ENCODE measurements around the gene IFNA6.

Gene IFNA6

GRCh38 chr9:21395778-21396717 is 45.4 kb upstream of the IFNA6 start (continued):
- TF ChIP-seq, protein P1, sequence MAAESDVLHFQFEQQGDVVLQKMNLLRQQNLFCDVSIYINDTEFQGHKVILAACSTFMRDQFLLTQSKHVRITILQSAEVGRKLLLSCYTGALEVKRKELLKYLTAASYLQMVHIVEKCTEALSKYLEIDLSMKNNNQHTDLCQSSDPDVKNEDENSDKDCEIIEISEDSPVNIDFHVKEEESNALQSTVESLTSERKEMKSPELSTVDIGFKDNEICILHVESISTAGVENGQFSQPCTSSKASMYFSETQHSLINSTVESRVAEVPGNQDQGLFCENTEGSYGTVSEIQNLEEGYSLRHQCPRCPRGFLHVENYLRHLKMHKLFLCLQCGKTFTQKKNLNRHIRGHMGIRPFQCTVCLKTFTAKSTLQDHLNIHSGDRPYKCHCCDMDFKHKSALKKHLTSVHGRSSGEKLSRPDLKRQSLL (tag by site-specific recombination; IDR thresholded peaks at IDR 0.05), result no peak
- TF ChIP-seq ZNF776 (tag by site-specific recombination; IDR thresholded peaks at IDR 0.05; ENCODE audit: borderline replicate concordance) (no peak), ZNF112 (tag by site-specific recombination; IDR thresholded peaks at IDR 0.05) (no peak), ZBTB21 (tag by site-specific recombination; IDR thresholded peaks at IDR 0.05) (no peak), ZFP41 (tag by site-specific recombination; IDR thresholded peaks at IDR 0.05; ENCODE audit: borderline replicate concordance) (no peak), ZNF174 (tag by site-specific recombination; IDR thresholded peaks at IDR 0.05) (no peak), TRIM28 (IDR thresholded peaks at IDR 0.05; ENCODE audit: borderline replicate concordance, low read length) (peak; percentile 62; the same call in 1 of the 2 replicates), SCRT1 (tag by site-specific recombination; IDR thresholded peaks at IDR 0.05; ENCODE audit: borderline replicate concordance) (no peak), ZSCAN4 (tag by site-specific recombination; IDR thresholded peaks at IDR 0.05) (peak; percentile 18; the same call in 1 of the 2 replicates), ZNF335 (tag by site-specific recombination; conservative IDR thresholded peaks at IDR 0.05) (0 out of 2 replicates have a peak, but pooled peaks have one; percentile 45), ZNF792 (tag by site-specific recombination; IDR thresholded peaks at IDR 0.05) (no peak), ZNF19 (tag by site-specific recombination; IDR thresholded peaks at IDR 0.05; ENCODE audit: low read depth) (0 out of 2 replicates have a peak, but pooled peaks have one; percentile 45), ZNF629 (tag by site-specific recombination; IDR thresholded peaks at IDR 0.05) (no peak), ZNF214 (tag by site-specific recombination; IDR thresholded peaks at IDR 0.05; ENCODE audit: borderline replicate concordance) (no peak), IKZF3 (tag by site-specific recombination; IDR thresholded peaks at IDR 0.05) (no peak), HOXC10 (CRISPR knock-in tag; IDR thresholded peaks at IDR 0.05) (no peak), ZNF138 (tag by site-specific recombination; IDR thresholded peaks at IDR 0.05; ENCODE audit: borderline replicate concordance) (no peak), ZFP69B (tag by site-specific recombination; IDR thresholded peaks at IDR 0.05) (peak; percentile 68; the same call in 1 of the 2 replicates), ZNF654 (tag by site-specific recombination; IDR thresholded peaks at IDR 0.05; ENCODE audit: low read depth) (peak; percentile 32), ZNF341 (tag by site-specific recombination; IDR thresholded peaks at IDR 0.05; ENCODE audit: low read depth) (peak; percentile 58), ZNF10 (tag by site-specific recombination; IDR thresholded peaks at IDR 0.05) (no peak), ZNF530 (tag by site-specific recombination; IDR thresholded peaks at IDR 0.05; ENCODE audit: low read depth) (no peak), ZNF175 (tag by site-specific recombination; IDR thresholded peaks at IDR 0.05) (no peak), TCF7L2 (IDR thresholded peaks at IDR 0.05; ENCODE audit: borderline replicate concordance, low read depth, low read length) (no peak), ZNF664 (tag by site-specific recombination; IDR thresholded peaks at IDR 0.05) (no peak), ZFP37 (tag by site-specific recombination; IDR thresholded peaks at IDR 0.05) (peak; percentile 38; the same call in 1 of the 2 replicates), ZBTB17 (tag by site-specific recombination; IDR thresholded peaks at IDR 0.05) (peak; percentile 72), KLF8 (tag by site-specific recombination; IDR thresholded peaks at IDR 0.05) (no peak), ZSCAN30 (tag by site-specific recombination; IDR thresholded peaks at IDR 0.05) (0 out of 2 replicates have a peak, but pooled peaks have one; percentile 34), ZNF571 (tag by site-specific recombination; IDR thresholded peaks at IDR 0.05) (no peak)
- TF ChIP-seq, protein P2, sequence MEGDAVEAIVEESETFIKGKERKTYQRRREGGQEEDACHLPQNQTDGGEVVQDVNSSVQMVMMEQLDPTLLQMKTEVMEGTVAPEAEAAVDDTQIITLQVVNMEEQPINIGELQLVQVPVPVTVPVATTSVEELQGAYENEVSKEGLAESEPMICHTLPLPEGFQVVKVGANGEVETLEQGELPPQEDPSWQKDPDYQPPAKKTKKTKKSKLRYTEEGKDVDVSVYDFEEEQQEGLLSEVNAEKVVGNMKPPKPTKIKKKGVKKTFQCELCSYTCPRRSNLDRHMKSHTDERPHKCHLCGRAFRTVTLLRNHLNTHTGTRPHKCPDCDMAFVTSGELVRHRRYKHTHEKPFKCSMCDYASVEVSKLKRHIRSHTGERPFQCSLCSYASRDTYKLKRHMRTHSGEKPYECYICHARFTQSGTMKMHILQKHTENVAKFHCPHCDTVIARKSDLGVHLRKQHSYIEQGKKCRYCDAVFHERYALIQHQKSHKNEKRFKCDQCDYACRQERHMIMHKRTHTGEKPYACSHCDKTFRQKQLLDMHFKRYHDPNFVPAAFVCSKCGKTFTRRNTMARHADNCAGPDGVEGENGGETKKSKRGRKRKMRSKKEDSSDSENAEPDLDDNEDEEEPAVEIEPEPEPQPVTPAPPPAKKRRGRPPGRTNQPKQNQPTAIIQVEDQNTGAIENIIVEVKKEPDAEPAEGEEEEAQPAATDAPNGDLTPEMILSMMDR (tag by site-specific recombination; IDR thresholded peaks at IDR 0.05), result peak; percentile 84
- TF ChIP-seq, protein P3, sequence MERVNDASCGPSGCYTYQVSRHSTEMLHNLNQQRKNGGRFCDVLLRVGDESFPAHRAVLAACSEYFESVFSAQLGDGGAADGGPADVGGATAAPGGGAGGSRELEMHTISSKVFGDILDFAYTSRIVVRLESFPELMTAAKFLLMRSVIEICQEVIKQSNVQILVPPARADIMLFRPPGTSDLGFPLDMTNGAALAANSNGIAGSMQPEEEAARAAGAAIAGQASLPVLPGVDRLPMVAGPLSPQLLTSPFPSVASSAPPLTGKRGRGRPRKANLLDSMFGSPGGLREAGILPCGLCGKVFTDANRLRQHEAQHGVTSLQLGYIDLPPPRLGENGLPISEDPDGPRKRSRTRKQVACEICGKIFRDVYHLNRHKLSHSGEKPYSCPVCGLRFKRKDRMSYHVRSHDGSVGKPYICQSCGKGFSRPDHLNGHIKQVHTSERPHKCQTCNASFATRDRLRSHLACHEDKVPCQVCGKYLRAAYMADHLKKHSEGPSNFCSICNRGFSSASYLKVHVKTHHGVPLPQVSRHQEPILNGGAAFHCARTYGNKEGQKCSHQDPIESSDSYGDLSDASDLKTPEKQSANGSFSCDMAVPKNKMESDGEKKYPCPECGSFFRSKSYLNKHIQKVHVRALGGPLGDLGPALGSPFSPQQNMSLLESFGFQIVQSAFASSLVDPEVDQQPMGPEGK (tag by site-specific recombination; IDR thresholded peaks at IDR 0.05), result 0 out of 2 replicates have a peak, but pooled peaks have one; percentile 15

All from HEK293 (cell line).